Activated gamma-delta T cell treated with anti-CD3 and anti-CD28 coated beads, Interleukin-2, amount 50 U/mL, for 16 hours (primary cell): ENCODE measurements around the gene DAO.

Source experiments
- DNase-seq: peaks from one replicate; pipeline ENCODE4 v3.0.0-alpha.2; 2020; ENCODE audit warnings: low read depth

Gene DAO

DNA sequence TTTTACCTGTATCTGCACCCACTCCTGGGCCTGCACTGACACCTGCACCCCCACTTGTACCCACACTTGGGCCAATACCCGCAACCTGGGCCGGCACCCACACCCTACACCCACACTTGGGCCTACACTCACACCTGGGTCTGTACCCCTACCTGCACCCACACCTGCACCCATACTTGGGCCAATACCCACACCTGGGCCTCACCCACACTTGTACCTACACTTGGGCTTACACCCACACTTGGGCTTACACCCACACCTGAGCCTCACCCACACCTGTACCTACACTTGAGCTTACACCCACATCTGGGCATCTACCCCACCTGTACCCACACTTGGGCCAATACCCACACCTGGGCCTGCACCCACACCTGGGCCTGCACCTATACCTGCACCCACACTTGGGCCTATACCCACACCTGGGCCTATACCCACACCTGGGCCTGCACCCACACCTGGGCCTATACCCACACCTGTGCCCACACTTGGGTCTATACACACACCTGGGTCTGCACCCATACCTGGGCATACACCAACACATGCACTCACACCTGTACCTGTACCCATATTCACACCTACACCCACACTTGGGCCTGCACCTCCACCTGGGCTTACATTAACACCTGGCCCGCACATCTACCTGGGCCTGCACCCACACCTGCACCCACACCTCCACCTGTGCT lies 39.2 kb downstream of the DAO start:
- DNase-seq = no peak

DNA sequence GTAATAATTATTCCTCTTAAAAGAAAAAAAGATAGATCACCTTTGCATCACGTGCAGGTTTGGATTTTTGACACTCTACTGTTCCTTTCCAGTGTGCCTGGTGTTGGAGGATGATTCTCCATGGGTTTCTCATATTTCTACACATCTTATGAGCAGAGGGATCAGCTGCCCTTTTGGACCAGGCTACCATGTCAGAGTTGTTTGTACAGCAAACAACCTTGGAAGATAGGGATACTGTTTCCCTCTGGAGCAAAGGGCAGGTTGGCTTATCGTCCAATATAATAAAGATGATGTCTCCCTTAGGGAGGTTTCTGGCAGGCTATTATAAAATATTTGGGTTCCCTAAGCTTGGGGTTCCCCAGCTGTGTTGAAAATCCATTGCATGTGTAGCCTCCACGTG lies 42.1 kb downstream of the DAO start:
- DNase-seq = no peak

DNA sequence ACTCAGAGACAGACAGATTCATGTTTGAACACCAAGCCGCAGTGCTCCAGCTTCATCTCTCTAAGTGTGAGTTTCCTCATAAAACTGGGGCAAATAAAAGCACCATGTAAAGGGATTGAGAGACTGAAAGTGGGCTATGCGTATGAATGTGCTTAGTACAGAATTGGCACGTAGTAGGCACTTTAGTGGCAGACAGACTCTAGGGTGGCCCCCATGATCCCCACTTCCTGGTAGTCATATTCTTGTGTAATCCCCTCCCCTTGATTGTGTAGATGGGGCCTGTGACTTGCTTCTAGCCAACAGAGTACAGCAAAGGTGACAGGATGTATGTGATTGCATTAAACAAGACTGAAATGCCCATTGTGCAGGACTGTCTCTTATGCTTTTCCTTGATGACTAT lies 43.0 kb downstream of the DAO start:
- DNase-seq = no peak

DNA sequence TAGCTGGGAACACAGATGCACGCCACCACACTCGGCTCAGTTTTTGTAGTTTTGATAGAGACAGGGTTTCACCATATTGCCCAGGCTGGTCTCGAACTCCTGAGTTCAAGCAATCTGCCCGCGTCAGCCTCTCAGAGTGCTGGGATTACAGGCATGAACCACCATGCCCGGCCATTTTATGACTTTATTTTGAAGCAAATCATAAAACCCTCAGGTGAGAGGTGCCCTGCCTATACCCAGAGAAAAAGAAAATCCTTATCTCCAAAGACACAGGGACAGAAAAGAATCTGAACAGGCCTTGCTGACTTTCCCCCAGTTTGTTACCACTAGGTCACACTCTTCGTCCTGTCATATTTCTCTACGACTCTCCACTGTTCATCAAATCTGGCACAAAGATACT lies 48.8 kb downstream of the DAO start:
- DNase-seq = no peak

DNA sequence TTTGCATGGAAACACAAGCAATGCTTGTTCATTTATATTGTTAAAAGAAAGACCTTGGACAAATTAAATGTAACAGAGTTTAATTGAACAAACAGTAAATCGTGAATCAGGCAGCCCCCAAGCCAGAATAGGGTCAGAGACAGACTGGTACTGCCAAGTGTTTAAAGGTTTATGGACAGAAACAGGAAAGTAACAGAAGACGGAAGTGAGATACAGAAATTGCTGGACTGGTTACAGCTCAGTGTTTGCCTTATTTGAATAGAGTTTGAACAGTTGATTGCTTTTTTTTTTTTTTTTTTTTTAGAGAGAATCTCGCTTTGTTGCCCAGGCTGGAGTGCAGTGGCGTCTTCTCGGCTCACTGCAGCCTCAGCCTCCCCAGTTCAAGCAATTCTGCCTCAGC lies 50.3 kb downstream of the DAO start:
- DNase-seq = no peak

DNA sequence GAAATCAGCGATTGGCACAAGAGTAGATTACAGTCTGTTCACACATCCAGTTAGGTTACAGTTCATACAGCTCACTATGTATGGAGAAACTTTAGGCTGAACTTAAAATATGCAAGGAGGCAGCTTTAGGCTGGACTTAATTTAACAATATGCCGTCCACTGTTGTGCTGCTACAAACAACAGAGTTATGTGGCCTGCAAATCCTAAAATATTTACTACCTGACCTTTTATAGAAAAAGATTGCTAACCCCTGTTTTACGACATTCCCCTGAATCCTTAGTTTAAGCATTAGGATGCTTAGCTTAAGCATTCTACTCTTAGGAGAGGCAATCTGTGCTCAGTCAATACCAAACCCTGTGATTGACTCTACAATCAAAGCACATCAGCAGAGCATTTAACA lies 50.9 kb downstream of the DAO start:
- no peak for DNase-seq

DNA sequence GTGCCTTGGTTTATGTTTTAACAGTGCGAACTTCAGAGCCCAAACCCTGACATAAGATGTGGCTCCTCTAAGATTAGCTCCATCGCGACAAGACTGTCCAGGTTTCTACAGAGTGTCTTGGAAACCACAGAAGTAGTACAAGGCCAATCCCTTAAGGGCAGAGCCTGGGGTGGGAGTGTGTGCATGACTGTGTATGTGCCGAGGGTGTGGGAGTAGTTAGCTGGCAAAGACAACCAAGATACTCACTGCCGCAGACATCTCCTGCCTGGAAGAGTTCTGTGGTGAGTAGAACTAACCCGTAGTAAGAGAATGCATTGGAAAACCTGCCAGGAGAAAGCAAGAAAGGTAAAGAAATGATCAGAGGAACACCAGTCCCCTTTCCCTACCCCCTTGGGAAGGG lies 54.1 kb downstream of the DAO start:
- no peak for DNase-seq

DNA sequence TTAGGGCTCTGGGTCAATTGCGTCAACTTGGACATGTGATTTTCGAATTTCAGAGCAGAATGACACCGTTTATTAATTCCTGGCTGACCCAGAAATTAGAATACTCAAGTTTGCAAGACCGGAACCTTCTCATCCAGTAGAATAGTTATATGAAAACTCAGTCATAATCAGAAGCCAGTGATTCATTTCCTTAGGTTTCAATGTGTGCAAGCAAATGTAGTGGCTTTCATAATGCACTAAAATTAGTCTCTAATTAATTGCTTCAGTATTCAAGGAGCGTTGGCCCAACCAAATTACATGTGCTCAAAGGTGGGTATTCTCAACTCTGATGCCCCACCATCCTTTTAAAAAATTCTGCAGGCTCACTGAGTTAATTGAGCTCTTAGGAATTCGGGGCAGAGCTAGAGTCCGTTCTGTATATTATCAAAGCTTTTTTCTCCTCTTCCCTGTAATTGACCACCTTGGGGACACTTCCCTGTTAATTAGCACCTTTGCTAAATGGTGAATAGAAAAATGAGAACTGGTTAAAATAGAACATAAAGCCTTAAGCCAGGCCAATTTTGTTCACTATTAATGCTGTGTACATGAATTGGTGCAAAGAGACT lies 55.4 kb downstream of the DAO start:
- no peak for DNase-seq

DNA sequence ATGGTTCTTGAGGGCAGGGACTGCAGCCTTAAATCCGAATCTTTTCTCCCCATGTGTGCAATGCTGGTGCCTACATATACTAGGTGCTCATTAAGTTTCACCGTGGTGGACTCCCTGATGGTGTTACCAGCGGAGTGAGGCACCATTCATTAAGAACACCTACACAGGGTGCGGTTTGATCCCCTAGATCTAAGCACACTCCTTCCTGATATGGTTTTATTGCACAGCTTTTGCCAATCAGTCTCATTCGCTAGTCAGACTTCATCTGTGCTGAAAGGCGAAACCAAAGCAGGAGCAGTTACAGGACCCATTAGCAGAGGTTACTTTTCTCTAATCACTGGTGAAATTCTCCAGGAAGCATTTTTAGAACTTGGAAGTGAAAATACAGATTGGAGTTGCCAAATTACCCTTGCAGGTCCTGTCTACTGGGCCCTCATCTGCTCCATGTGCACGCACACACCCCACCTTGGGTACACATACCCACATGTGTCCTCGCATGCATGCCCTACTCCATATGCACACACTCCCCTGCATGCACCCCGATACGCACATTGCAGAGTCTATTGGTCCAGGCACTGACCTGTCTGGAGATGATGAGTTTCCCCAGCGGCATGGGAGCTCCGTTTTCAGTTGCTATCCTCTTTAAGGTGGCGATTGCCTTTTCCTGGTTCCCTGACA lies 58.5 kb downstream of the DAO start:
- DNase-seq = no peak

DNA sequence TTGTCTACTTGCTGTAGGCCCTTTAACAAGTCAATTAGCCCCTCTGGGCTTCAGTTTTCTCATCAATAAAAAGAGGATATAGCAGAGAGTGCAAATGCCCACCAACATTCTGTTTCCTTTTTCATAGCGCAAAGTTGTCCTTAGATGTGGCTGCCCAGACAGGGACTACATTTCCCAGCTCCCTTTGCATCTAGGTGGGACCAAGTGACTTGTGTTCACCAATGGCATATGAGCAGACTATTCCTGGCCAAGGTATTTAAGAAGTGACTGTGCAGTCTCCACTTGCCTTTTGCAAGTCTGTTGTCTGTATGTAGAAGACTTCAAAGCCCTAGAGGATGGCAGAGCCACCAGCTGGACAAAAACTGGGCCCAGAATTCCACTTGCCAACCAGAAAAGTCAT lies 59.7 kb downstream of the DAO start:
- no peak for DNase-seq

DNA sequence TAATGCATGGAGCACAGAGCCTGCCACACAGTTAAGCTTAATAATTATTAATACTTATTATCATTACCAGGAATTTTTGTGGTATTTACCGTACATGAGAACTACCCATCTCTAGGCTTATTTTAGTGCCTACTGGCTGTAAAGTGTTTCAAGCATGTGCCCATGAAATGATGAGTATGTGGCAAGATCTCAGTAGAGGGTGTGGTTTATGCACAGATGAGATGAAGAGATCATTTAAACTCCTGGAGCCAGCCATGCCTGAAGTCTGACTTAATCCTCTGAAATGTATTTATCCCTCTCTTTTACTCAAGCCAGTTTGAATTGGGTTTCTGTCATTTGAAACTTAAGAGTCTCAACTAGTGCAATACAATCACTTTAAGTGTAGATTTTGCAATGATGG lies 60.2 kb downstream of the DAO start:
- no peak for DNase-seq

DNA sequence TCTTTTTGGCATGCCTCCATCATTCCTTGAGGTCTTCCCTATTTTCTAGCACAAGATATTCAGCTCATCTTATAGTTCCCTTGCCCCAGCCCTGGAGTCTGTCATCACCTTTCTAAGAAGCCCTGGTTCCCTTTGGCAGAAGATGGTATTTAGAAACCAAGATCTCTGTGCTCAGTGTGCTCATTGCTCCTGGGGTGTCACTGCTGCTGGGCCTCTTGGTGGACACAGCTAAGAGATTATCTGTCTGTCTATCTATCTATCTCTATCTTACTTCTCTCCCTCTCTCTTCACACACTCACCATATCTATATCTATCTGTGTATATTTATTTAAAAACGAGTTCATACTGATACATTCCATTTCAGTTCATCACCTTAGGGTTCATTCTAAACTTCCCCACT lies 67.2 kb downstream of the DAO start:
- DNase-seq = no peak

DNA sequence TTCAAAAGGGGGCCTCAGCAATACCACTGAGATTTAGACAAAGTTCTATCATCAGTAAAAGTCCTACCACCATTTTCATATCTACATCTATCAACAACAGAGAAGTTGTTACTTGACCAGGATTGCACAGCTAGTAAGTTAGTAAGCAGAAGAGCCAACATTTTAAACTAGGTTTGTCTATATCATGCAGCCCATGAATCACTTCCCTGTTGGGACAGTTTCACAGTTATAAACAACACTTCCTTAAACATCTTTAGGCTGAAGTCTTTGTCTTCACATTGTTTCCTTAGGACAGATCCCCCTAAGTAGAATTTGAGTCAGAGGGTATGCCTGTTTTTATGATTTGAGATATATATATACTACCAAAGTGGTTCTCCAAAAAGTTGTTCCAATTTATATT lies 68.5 kb downstream of the DAO start:
- DNase-seq = no peak

DNA sequence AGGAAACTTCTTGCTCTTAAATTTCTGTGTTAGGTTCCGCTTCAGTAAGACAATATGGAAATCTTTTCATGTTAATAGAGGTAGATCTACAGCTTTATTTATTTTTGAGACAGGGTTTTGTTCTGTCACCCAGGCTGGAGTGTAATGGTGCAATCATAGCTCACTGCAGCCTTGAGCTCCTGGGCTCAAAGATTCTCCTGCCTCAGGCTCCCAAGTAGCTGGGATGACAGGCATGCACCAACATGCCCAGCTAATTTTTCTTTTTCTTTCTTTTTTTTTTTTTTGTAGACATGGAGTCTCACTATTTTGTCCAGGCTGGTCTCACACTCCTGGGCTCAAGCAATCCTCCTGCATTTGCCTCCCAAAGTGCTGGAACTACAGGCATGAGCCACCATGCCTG lies 70.1 kb downstream of the DAO start:
- no peak for DNase-seq
